MCF 10A (cell line): Measurements from ENCODE around the gene INTS7. TPM values are rescaled to one million over a fixed set of nuclear protein-coding genes. Genes with fewer than 3 reads are reported as not detected.

Experiments used
- BruUV-seq: library from RNA; stranded (reverse); fragments of 400-500 nt; replicated peaks from 2 replicates; lab custom pipeline; 2021; lab: Mats Ljungman, UMichigan
- CTCF ChIA-PET: fragments of 300-600 bp; sonication (Branson Sonifier 250); formaldehyde crosslinking; extraction: SDS; loops from one replicate; lab custom pipeline; 2021; ENCODE audit warnings: antibody characterized with exemption, inconsistent platforms; lab: Yijun Ruan, JAX
- POLR2A ChIA-PET: fragments of 300-600, 350-650 bp; sonication (Branson Sonifier 250); formaldehyde crosslinking; extraction: SDS; loops from one replicate; lab custom pipeline; 2020; ENCODE audit warnings: antibody characterized with exemption, inconsistent platforms; lab: Yijun Ruan, JAX
- DNase-seq: peaks from one replicate; pipeline ENCODE4 v3.0.0-alpha.2; 2018; ENCODE audit not compliant: unreplicated experiment
- H3K27ac Mint-ChIP-seq: one replicate; pipeline ENCODE4 v1.8.0; 2022; ENCODE audit warnings: mild to moderate bottlenecking, low read depth, mixed read lengths; ENCODE audit not compliant: unreplicated experiment
- H3K27me3 Mint-ChIP-seq: one replicate; pipeline ENCODE4 v1.8.0; 2022; ENCODE audit warnings: mixed read lengths; ENCODE audit not compliant: insufficient read depth, unreplicated experiment
- H3K36me3 Mint-ChIP-seq: one replicate; pipeline ENCODE4 v1.8.0; 2022; ENCODE audit warnings: mild to moderate bottlenecking, moderate library complexity, mixed read lengths; ENCODE audit not compliant: insufficient read depth, unreplicated experiment
- H3K4me1 Mint-ChIP-seq: one replicate; pipeline ENCODE4 v1.8.0; 2022; ENCODE audit warnings: mixed read lengths; ENCODE audit not compliant: insufficient read depth, unreplicated experiment
- H3K4me3 Mint-ChIP-seq: one replicate; pipeline ENCODE4 v1.8.0; 2022; ENCODE audit warnings: mild to moderate bottlenecking, moderate library complexity, mixed read lengths; ENCODE audit not compliant: unreplicated experiment
- H3K9me3 Mint-ChIP-seq: one replicate; pipeline ENCODE4 v1.8.0; 2022; ENCODE audit warnings: mixed read lengths; ENCODE audit not compliant: unreplicated experiment
- intact Hi-C: fragments of 100-400 bp; cut with micrococcal nuclease; formaldehyde crosslinking; loops from 2 replicates; pipeline ENCODE4 v1.14.1; 2022
- total RNA-seq: library from RNA; stranded (reverse); gene quantifications from 2 replicates; pipeline ENCODE4 v1.2.3, GENCODE V29; 2022
- TF ChIP-seq, protein P1 (sequence below): fragments of 200-600 bp; IDR thresholded peaks from one replicate; pipeline ENCODE4 v1.8.0; 2022; ENCODE audit warnings: antibody characterized with exemption, mild to moderate bottlenecking; ENCODE audit not compliant: unreplicated experiment

The INTS7 gene
- total RNA-seq, 1 experiment from 2014 or later: 62.3 TPM

DNA sequence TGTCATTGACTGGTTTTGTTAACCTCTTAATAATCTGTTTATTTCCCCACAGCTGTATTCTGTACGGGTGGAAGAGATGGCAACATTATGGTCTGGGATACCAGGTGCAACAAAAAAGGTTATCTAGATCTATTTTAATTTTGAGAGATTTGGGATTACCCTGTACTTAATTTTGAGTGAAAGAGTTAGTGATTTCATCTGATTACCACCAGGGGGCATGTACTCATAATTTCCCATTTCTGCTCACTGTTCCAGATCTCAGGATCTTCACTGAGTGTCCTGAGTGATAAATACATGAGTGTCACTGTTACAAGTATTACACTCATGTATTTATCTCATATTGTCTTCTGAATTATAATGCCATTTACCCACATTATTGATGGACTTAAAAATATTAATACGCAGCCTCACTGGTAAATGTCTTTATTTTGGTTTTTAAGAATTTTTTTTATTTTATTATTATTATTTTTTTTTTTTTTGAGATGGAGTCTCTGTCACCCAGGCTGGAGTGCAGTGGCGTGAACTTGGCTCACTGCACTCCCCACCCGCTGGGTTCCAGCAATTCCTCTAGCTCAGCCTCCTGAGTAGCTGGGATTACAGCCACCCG, 27.6 kb upstream of the INTS7 start:
- CTCF ChIA-PET: interaction anchor here (0.6 to 6.2 kb wide), 88 partner anchors 9 to 1110 kb away, joined by 3 to 252 read pairs (median 4); partner anchors contain the start of genes DTL and INTS7
- Mint-ChIP-seq H3K36me3 (peaks cover 29% of the 10 kb centered on the region), H3K27me3 (no peaks in the 10 kb centered on the region), H3K27ac (no peak overlapping the region), H3K4me1 (peaks cover 12% of the 10 kb centered on the region), H3K9me3 (peaks cover 5% of the 10 kb centered on the region), H3K4me3 (no peak overlapping the region)
- POLR2A ChIA-PET: interaction anchor here (1.1 to 2.6 kb wide), 6 partner anchors 8 to 545 kb away, joined by 3 to 13 read pairs (median 6); partner anchors contain the start of genes ATF3, DTL and INTS7
- intact Hi-C loops: loop anchor here (1.0 to 2.0 kb wide), 5 partner anchors 51 to 393 kb away; no protein-coding TSS in a partner anchor
- DNase-seq: peak; percentile 73
- BruUV-seq: no TSS peak
- TF ChIP-seq, protein P1, sequence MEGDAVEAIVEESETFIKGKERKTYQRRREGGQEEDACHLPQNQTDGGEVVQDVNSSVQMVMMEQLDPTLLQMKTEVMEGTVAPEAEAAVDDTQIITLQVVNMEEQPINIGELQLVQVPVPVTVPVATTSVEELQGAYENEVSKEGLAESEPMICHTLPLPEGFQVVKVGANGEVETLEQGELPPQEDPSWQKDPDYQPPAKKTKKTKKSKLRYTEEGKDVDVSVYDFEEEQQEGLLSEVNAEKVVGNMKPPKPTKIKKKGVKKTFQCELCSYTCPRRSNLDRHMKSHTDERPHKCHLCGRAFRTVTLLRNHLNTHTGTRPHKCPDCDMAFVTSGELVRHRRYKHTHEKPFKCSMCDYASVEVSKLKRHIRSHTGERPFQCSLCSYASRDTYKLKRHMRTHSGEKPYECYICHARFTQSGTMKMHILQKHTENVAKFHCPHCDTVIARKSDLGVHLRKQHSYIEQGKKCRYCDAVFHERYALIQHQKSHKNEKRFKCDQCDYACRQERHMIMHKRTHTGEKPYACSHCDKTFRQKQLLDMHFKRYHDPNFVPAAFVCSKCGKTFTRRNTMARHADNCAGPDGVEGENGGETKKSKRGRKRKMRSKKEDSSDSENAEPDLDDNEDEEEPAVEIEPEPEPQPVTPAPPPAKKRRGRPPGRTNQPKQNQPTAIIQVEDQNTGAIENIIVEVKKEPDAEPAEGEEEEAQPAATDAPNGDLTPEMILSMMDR: peak; percentile 84

DNA sequence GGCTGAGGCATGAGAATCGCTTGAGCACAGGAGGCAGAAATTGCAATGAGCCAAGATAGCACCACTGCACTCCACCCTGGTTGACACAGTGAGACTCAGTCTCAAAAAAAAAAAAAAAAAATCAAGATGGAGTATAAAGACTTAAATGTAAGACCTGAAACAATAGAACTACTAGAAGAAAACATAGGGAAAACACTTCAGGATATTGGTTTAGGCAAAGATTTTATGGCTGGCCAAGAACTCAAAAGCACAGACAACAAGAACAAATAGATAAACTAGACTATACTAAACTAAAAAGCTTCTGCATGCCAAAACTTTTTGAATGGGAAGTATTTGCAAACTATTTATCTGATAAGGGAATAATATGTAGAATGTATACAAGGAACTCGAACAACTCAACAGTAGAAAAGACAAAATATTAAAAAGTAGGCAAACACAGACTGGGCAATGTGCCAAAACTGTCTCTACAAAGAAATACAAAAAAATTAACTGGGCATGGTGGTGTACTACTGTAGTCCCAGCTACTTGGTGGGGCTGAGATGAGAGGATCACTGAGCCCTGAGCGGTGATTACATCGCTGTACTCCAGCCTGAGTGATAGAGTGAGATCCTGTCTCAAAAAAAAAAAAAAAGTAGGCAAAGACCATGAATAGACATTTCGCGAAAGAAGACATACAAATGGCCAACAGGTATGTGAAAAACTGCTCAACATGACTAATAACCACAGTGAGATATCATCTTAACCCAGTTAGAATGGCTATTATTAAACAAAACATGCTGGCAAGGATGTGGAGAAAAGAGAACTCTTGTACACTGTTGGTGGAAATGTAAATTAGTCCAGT, 25.5 kb upstream of the INTS7 start:
- peaks cover 25% of the 10 kb centered on the region for H3K36me3 Mint-ChIP-seq
- no peak for DNase-seq
- intact Hi-C loops: no loop called here
- H3K27ac Mint-ChIP-seq: no peak overlapping the region
- peaks cover 14% of the 10 kb centered on the region for H3K9me3 Mint-ChIP-seq
- H3K4me1 Mint-ChIP-seq: peaks cover 12% of the 10 kb centered on the region
- TF ChIP-seq, protein P1: no peak
- H3K27me3 Mint-ChIP-seq: no peaks in the 10 kb centered on the region
- POLR2A ChIA-PET: interaction anchor here (0.6 to 1.3 kb wide), 6 partner anchors 9 to 395 kb away, joined by 3 to 4 read pairs (median 3); partner anchors contain the start of genes INTS7 and NEK2
- no TSS peak for BruUV-seq
- CTCF ChIA-PET: interaction anchor here (0.6 to 6.2 kb wide), 16 partner anchors 11 to 416 kb away, joined by 3 to 88 read pairs (median 8); partner anchors contain the start of genes DTL and INTS7
- no peak overlapping the region for H3K4me3 Mint-ChIP-seq

GRCh38 chr1:212055333-212055732, 20.0 kb upstream of the INTS7 start:
- no peaks in the 10 kb centered on the region for H3K27me3 Mint-ChIP-seq

More at GRCh38 chr1:212055333-212055732, 20.0 kb upstream of the INTS7 start:
- Mint-ChIP-seq H3K4me3 (no peak overlapping the region), H3K9me3 (peaks cover 14% of the 10 kb centered on the region), H3K27ac (no peak overlapping the region), H3K4me1 (peaks cover 12% of the 10 kb centered on the region), H3K36me3 (peaks cover 16% of the 10 kb centered on the region)
- POLR2A ChIA-PET: interaction anchor here (1.0 to 1.3 kb wide), 3 partner anchors 11 to 234 kb away, joined by 3 to 5 read pairs (median 5); partner anchors contain the start of genes DTL and INTS7
- CTCF ChIA-PET: interaction anchor here (0.6 to 3.9 kb wide), 12 partner anchors 8 to 737 kb away, joined by 3 to 30 read pairs (median 4); partner anchors contain the start of genes DTL, INTS7, NSL1 and TATDN3
- no TSS peak for BruUV-seq
- intact Hi-C loops: no loop called here
- no peak for DNase-seq
- TF ChIP-seq, protein P1: no peak
